GM18505 (cell line): ENCODE data around the gene TBX3.

Experiments
- ATAC-seq: cut with Tn5 transposase; IDR thresholded peaks from one replicate; pipeline ENCODE4 v1.9.1; 2021; ENCODE audit not compliant: unreplicated experiment
- POLR2A ChIP-seq: IDR thresholded peaks from 4 replicates; pipeline ENCODE4 v1.6.1; 2011; ENCODE audit warnings: borderline replicate concordance; ENCODE audit not compliant: insufficient read depth, insufficient read length; ENCODE audit errors: extremely low read depth

The TBX3 gene

DNA sequence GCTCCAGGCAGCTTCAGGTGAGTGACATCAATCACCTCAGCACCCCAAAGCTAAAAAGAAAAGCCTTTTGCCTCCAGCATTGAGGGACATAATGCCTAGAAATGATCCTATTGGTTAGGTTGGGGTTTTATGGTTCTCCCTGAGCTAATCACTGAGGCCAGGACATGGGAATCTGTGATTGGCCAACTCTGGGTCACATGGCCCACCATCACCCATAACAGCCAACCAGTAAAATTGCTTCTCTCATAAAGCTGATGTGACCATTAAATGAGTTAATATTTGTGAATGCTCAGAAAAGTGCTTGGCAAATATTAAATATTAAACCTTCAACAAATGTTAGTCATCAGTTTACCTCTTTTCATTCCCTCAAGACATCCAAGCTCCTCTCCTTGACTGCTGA lies 60.2 kb downstream of the TBX3 start:
- no peak for TF ChIP-seq POLR2A
- no peak for ATAC-seq
